ENCODE results near the gene ATP6V0A1. TPM values are rescaled to one million over a fixed set of nuclear protein-coding genes. Genes with fewer than 3 reads are reported as not detected.

Gene ATP6V0A1
- total and polyA plus RNA-seq, 4 donors, result 31.5 to 94.6 (median 45.2) TPM

DNA sequence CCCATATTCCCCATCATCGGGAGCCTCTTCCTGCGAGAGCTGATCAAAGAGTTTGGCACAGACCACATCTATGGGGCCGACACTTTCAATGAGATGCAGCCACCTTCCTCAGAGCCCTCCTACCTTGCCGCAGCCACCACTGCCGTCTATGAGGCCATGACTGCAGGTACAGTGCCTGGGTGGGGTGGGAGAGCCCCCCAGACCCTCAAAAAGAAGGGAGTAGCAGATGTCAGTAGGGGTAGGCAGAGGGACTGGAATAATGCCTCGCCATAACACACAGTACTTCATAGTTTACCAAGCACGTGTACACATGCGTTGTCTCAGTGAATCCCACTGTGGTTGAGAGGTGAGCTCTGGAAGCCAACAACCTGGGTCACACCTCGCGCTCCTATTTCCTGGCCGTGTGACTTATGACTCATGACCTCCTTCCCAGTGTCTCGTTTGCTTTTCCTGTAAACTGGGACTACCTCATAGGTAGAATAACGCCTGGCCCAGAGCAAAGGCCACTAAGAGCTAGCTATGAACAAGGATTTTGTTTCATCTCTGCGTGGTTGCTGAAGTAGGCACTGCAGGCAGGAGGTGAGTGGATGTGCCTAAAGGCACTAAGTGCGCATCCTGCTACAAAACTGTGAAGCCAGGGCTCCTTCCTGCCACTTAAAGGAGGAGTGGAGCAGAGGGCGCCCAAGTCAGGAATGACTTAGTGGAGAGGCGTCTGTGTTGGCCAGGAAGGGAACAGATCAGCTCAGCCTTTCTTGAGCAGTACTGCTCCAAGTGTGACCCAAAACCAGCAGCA, 82.6 kb downstream of the ATP6V0A1 start (continued):
- TF ChIP-seq, protein P1, sequence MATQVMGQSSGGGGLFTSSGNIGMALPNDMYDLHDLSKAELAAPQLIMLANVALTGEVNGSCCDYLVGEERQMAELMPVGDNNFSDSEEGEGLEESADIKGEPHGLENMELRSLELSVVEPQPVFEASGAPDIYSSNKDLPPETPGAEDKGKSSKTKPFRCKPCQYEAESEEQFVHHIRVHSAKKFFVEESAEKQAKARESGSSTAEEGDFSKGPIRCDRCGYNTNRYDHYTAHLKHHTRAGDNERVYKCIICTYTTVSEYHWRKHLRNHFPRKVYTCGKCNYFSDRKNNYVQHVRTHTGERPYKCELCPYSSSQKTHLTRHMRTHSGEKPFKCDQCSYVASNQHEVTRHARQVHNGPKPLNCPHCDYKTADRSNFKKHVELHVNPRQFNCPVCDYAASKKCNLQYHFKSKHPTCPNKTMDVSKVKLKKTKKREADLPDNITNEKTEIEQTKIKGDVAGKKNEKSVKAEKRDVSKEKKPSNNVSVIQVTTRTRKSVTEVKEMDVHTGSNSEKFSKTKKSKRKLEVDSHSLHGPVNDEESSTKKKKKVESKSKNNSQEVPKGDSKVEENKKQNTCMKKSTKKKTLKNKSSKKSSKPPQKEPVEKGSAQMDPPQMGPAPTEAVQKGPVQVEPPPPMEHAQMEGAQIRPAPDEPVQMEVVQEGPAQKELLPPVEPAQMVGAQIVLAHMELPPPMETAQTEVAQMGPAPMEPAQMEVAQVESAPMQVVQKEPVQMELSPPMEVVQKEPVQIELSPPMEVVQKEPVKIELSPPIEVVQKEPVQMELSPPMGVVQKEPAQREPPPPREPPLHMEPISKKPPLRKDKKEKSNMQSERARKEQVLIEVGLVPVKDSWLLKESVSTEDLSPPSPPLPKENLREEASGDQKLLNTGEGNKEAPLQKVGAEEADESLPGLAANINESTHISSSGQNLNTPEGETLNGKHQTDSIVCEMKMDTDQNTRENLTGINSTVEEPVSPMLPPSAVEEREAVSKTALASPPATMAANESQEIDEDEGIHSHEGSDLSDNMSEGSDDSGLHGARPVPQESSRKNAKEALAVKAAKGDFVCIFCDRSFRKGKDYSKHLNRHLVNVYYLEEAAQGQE (IDR thresholded peaks at IDR 0.05), result no peak

DNA sequence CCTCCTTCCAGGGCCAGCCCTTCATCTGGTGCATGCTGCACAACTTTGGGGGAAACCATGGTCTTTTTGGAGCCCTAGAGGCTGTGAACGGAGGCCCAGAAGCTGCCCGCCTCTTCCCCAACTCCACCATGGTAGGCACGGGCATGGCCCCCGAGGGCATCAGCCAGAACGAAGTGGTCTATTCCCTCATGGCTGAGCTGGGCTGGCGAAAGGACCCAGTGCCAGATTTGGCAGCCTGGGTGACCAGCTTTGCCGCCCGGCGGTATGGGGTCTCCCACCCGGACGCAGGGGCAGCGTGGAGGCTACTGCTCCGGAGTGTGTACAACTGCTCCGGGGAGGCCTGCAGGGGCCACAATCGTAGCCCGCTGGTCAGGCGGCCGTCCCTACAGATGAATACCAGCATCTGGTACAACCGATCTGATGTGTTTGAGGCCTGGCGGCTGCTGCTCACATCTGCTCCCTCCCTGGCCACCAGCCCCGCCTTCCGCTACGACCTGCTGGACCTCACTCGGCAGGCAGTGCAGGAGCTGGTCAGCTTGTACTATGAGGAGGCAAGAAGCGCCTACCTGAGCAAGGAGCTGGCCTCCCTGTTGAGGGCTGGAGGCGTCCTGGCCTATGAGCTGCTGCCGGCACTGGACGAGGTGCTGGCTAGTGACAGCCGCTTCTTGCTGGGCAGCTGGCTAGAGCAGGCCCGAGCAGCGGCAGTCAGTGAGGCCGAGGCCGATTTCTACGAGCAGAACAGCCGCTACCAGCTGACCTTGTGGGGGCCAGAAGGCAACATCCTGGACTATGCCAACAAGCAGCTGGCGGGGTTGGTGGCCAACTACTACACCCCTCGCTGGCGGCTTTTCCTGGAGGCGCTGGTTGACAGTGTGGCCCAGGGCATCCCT, 84.8 kb downstream of the ATP6V0A1 start:
- H3K36me3 ChIP-seq (ENCODE audit: control insufficient read depth in 4 of 4, insufficient read depth in 3 of 4, low read depth in 1 of 4, low read length in 3 of 4), result peaks cover 6 to 20% (median 12%) of the 10 kb centered on the region in 4 donors
- H3K4me3 ChIP-seq (ENCODE audit: low read depth in 1 of 3, low read length in 3 of 3), result no peak overlapping the region
- no peaks in the 10 kb centered on the region for H3K27me3 ChIP-seq (ENCODE audit: control insufficient read depth in 4 of 4, insufficient read depth in 4 of 4, low read length in 3 of 4)
- 94% methylated on average over 39 of the region's 39 CpGs for WGBS
- no peak for TF ChIP-seq JUND (IDR thresholded peaks at IDR 0.05)
- TF ChIP-seq, protein P1 (IDR thresholded peaks at IDR 0.05), result no peak
- DNase-seq (ENCODE audit: low spot score), result no peak
- H3K27ac ChIP-seq (ENCODE audit: low read depth in 1 of 2, low read length in 2 of 2), result peak overlapping the region; percentile 80 to 85
- peaks cover 7 to 29% (median 24%) of the 10 kb centered on the region in 4 donors for H3K4me1 ChIP-seq (ENCODE audit: control insufficient read depth in 4 of 4, insufficient read depth in 4 of 4, low read length in 3 of 4)
- H3K9me3 ChIP-seq (ENCODE audit: control insufficient read depth in 4 of 4, low read length in 3 of 4), result no peaks in the 10 kb centered on the region
- H3K9ac ChIP-seq (ENCODE audit: low read depth in 1 of 2, low read length in 2 of 2), result no peak overlapping the region

DNA sequence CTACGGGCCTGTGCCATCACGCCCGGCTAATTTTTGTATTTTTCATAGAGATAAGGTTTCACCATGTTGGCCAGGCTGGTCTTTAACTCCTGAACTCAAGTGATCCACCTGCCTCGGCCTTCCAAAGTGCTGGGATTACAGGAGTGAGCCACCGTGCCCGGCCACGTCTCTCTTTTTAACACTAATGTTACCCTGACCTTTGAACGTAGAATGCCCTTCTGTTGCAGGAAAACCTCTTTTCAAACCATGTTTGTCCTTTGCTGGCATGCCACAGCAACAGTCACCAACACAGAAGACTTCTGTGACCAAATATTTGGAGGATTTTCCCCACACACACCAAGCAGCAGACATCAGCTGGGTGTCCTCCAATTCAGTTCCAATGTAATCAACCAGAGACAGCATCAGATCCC, 86.2 kb downstream of the ATP6V0A1 start:
- peaks cover 7 to 36% (median 27%) of the 10 kb centered on the region in 4 donors for H3K4me1 ChIP-seq (ENCODE audit: control insufficient read depth in 4 of 4, insufficient read depth in 4 of 4, low read length in 3 of 4)
- no peaks in the 10 kb centered on the region for H3K27me3 ChIP-seq (ENCODE audit: control insufficient read depth in 4 of 4, insufficient read depth in 4 of 4, low read length in 3 of 4)
- DNase-seq (ENCODE audit: low spot score), result no peak
- H3K27ac ChIP-seq (ENCODE audit: low read depth in 1 of 2, low read length in 2 of 2), result peak overlapping the region; percentile 80 to 85
- H3K36me3 ChIP-seq (ENCODE audit: control insufficient read depth in 4 of 4, insufficient read depth in 3 of 4, low read depth in 1 of 4, low read length in 3 of 4), result peaks cover 0 to 13% (median 8%) of the 10 kb centered on the region in 4 donors
- H3K9ac ChIP-seq (ENCODE audit: low read depth in 1 of 2, low read length in 2 of 2), result no peak overlapping the region
- H3K9me3 ChIP-seq (ENCODE audit: control insufficient read depth in 4 of 4, low read length in 3 of 4), result no peaks in the 10 kb centered on the region
- WGBS, result 39% methylated on average over 8 of the region's 8 CpGs
- no peak overlapping the region for H3K4me3 ChIP-seq (ENCODE audit: low read depth in 1 of 3, low read length in 3 of 3)
- TF ChIP-seq FOXA1 (IDR thresholded peaks at IDR 0.05) (peak; percentile 20), HNF4A (conservative IDR thresholded peaks at IDR 0.05) (peak; percentile 83), EGR1 (IDR thresholded peaks at IDR 0.05; ENCODE audit: low read depth in 2 of 2) (no peak), GABPA (IDR thresholded peaks at IDR 0.05 in 1 of 2, conservative IDR thresholded peaks at IDR 0.05 in 1 of 2) (peak in 1 of 2 donors; percentile 48), RAD21 (IDR thresholded peaks at IDR 0.05) (peak; percentile 26 to 37), HNF4G (IDR thresholded peaks at IDR 0.05) (no peak), FOXA2 (IDR thresholded peaks at IDR 0.05) (peak; percentile 51), JUND (IDR thresholded peaks at IDR 0.05) (peak; percentile 42 to 43), RXRA (IDR thresholded peaks at IDR 0.05) (peak; percentile 90 to 95), SP1 (IDR thresholded peaks at IDR 0.05) (peak; percentile 93)
- TF ChIP-seq, protein P2, sequence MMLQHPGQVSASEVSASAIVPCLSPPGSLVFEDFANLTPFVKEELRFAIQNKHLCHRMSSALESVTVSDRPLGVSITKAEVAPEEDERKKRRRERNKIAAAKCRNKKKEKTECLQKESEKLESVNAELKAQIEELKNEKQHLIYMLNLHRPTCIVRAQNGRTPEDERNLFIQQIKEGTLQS (IDR thresholded peaks at IDR 0.05), result no peak
- TF ChIP-seq, protein P3, sequence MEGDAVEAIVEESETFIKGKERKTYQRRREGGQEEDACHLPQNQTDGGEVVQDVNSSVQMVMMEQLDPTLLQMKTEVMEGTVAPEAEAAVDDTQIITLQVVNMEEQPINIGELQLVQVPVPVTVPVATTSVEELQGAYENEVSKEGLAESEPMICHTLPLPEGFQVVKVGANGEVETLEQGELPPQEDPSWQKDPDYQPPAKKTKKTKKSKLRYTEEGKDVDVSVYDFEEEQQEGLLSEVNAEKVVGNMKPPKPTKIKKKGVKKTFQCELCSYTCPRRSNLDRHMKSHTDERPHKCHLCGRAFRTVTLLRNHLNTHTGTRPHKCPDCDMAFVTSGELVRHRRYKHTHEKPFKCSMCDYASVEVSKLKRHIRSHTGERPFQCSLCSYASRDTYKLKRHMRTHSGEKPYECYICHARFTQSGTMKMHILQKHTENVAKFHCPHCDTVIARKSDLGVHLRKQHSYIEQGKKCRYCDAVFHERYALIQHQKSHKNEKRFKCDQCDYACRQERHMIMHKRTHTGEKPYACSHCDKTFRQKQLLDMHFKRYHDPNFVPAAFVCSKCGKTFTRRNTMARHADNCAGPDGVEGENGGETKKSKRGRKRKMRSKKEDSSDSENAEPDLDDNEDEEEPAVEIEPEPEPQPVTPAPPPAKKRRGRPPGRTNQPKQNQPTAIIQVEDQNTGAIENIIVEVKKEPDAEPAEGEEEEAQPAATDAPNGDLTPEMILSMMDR (IDR thresholded peaks at IDR 0.05; ENCODE audit: low read depth, low read length, missing input control), result no peak
- TF ChIP-seq, protein P1 (IDR thresholded peaks at IDR 0.05), result peak; percentile 54
